NCI-H526 treated with DMSO at 0.1 percent for 48 hours (cell line): ENCODE data around the gene UNC5A.
A peak's percentile ranks its signal among the peaks of the same experiment; 100 is the strongest.

Source experiments
- DNase-seq: peaks from one replicate; lab custom pipeline; 2025; lab: John Stamatoyannopoulos, UW

The UNC5A gene

DNA sequence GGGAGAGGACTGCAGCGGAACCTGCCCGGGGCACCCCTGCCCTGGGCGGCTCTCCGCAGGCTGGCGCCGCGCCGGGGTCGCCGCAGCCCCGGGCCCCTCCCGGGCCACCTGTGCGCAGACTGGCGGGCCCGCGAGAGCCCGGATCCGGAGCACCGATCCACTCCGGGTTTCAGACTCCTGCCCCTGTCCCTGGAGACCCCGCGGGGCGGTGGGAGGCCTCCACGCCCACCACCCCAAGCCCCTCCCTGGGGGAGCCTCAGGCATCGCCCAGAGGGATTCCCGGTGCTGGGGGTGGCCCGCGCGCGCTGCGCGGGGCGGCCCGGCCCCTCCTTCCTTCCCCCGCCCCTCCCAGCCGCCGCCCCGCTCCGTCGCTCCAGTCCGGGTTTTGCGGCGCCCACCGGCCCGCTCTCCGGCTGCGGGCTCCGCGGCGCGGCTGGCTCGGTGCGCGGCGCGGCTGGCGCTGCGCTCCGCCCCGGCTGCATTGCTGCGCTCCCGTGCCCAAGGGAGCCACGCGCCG is at the start of gene UNC5A:
Gene UNC5A (plus strand): TSS at position 479 of the 517 bp plus-strand sequence. CDS start 192 bp downstream, outside the sequence.
- peak; percentile 9 for DNase-seq

DNA sequence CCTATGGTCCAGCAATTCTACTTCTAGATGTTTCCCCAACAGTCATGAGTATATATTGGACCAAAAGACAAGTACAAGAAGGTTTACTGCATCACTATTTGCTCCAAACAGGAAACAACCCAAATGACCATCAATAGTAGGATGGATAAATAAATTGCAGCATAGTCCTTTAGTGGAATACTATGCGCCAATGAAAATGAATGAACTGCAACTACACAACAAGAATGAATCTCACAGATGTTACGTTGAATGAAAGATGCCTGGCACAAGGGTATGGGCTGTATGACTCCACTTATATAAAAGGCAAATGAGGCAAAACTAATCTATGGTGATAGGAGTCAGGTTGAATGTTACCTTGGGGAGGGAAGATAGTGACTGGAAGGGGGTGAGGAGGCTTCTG is 48.6 kb upstream of the UNC5A start:
- DNase-seq: no peak

GRCh38 chr5:176762489-176762888 is 47.9 kb upstream of the UNC5A start:
- no peak for DNase-seq

- no peak for DNase-seq
Observed at GRCh38 chr5:176765687-176766086, 44.7 kb upstream of the UNC5A start.

DNA sequence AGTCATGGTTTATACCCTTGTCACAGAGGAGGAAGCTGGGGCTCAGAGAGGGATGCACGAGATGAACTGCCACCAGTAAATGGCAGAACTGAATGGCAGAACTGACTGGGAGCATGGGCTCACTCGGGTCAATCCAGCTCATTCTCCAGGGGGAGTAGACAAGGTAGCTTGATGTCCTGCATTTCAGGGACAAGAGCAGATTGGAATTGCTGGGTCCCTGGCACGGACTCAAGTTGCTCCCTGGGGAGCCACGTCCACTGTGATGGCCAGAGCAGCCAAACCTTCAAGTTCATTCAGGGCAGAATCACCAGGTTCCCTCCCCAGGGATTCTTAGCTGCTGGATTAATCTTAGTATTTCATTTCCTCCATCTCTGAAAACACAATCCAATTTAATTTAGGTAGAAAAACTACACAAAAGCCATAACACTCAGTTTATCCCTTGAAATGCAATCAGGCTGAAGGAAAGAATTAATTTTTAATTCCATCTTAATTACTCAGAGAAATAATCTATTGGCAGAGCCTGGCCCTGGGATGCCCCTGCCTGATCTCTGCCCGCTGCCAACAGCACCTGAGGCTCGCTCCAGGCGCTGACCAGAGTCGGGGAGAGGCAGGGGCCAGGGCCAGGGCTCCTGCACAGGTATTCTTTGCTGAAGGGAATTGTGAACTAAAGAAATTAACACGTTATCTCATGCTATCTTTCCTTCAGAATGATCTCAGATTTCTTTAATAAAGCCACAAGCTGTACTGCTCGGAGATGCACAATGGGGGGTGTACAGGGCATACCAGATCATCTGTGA is 42.0 kb upstream of the UNC5A start:
- DNase-seq: no peak

GRCh38 chr5:176769911-176770310 is 40.4 kb upstream of the UNC5A start:
- no peak for DNase-seq

DNA sequence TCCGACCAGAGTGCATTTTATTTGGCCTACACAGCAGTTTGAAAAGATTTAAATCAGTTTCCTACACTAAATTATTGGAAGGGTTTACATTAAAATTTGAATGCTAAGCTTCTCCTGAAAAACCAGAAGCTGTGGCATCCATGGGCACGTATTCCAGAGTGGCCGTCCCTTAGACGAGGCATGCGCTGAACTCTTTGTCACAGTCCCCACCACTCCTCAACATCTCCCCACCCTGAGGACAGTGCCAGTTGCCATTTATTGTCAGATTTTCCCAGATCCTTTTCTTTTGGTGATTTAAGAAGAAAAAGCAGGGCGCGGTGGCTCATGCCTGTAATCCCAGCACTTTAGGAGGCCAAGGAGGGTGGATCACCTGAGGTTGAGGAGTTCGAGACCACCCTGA is 39.9 kb upstream of the UNC5A start:
- DNase-seq: no peak

DNA sequence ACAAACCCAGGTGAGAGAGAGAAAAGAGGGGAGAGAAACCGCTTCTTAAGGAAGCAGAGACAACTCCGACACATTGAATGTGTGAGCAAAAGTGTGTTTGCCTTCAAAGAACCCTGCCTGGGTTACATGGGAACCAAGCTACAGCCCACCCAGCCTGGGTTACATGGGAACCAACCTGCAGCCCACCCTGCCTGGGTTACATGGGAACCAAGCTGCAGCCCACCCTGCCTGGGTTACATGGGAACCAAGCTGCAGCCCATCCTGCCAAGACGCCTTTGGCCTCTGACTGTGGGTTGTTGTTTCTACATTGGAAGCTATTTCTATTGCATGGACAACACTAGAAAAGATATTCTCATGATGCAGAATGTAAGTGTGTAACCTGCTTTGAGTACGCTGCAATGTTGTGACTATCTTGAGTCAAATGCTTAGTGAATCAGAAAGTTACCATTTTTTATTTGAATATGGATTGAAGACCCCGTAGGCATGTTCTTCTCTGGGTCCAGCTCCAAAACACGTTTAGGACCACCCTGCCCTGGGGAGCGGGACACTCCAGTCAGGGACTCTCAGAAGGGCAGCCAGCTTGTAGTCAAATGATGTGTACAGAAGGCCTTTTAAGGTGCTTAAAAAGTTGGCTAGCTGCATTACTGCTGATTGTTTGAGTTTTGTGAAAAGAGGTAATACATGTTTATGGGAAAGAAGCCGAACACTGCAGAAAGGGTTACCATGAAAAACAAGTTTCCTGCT is 39.1 kb upstream of the UNC5A start:
- DNase-seq: no peak

GRCh38 chr5:176772271-176773210 is 37.8 kb upstream of the UNC5A start:
- DNase-seq: no peak

- DNase-seq: no peak
Observed at GRCh38 chr5:176773408-176774035, 36.8 kb upstream of the UNC5A start.

- DNase-seq: no peak
Observed at GRCh38 chr5:176774216-176775171, 35.9 kb upstream of the UNC5A start.

- no peak for DNase-seq
Observed at GRCh38 chr5:176775409-176775808, 35.0 kb upstream of the UNC5A start.

DNA sequence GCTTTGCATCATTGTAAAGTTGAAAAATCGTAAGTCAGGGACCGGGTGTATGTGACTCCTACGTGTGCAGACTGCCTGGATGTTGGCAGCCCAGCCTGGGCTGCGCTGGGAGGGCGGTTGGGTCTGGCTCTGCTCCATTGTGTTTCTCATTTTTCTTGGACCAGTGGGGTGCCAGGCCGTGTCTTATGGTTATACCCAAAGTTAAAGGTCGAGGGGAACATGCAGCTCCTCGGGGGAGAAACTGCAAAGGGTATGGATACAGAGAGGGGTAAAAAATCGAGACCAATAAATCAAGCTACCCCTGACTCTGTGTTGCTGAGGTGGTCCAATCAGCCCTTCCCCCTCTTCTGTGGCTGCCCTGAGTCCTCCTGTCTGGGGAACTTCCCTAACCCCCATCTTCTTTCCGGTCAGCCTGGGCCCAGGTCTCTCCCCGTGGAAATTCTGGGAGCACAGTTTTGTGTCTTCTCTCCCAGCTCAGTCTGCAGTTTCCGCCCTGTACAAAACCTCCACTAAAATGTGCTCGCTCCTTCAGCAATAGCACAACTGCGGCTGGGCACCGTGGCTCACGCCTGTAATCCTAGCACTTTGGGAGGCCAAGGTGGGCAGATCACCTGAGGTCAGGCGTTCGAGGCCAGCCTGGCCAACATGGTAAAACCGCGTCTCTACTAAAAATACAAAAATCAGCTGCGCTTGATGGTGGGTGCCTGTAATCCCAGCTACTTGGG is 34.1 kb upstream of the UNC5A start:
- no peak for DNase-seq

- DNase-seq: no peak
Observed at GRCh38 chr5:176776916-176777315, 33.4 kb upstream of the UNC5A start.

DNA sequence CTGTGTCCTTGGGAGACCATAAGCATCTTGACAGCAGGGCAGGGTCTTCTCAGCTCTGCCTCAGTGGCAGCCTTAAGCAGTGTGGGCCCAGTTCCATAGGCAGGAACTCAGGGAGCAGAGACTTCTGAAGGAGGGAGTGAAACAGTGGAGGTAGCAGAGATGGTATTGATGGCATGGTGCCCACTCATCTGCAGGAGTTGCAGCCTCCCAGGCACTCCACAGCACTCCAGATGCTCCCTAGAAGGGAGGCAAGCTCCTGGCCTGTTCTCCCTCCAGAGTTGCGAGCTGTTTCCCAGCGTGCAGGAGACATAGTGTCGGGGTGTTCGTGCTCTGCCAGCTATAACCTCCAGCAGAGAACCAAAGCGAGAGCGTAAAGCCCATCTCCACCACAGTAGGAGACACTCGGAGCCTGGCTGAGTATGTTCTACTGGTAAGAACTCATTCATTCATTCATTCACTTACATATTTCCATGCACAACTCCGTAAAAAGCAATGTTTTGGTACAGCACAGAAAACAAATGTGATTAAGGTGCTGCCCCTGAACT is 31.4 kb upstream of the UNC5A start:
- DNase-seq: no peak

DNA sequence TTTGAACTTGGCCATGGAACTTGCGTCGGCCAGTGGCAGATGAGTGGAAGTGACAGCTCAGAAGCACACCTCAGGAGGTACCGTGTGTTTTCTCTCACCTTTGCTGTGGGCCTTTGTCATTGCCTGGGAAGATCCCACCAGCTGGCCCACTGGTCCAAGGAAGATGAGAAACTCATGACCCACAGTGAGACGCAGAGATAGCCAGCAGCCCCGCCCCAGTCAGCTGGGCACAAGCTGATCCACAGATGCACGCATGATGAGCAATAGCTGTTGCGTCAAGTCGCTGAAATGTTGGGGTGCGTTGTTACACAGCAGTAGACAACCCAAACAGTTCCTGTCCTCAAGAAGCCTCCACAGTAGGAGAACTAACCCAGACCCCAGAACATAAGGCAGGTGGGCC is 30.8 kb upstream of the UNC5A start:
- DNase-seq: no peak

DNA sequence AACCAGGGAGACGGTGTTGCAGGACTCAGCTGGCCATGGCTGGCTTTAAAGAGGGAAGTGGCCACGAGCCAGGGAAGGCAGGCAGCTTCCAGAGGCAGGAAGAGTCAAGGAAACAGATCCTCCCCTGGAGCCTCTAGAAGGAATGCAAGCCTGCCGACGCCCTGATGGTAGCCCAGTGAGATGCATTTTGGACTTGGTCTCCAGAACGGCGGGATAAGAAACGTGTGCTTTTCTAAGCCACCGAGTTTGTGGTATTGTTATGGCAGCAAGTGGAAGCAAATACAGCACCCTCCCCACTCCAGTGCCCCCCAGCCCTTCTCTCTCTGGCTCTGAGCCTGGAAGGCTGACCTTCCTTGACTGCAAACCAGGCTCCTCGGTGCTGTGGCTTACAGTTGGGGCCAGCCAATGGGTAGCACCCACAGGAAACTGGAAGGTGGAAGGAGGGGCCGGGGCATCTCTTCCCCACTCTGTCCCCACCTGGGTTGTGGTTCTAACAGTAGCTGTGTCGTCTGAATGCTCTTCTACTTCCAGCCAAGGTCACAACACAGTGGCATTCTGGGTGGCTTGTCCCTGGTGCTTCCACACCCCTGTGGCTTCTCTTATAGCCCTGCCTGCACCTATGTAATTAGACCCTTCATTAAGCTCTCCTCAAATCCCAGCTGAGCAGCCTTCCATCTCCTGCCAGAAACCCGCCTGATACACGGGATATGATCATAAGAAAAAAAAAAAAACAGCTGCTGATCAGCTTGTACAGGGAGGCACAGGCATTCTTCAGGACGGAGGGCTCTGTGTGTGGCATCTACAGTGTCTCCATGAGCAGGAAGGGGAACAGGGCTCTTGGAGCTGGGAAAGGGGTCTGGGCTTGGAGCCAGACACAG is 29.9 kb upstream of the UNC5A start:
- no peak for DNase-seq

DNA sequence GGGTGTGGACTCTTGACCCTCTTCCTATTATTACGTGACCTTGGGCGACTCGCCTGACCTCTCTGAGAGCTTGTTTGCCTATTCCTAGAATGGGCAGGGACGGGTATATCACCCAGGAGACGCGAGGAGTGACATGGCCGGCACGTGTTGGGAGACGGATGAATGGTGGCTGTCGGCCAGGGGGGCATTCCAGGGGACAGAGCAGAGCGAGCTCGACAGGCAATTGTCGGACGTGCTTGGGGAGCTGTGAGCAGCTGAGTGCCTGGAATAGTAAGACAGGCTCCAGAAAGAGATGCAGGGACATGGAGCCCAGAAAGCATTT is 29.3 kb upstream of the UNC5A start:
- no peak for DNase-seq
